HG03103 (cell line): ENCODE results near the gene JSRP1.

Experiments used
- ATAC-seq: cut with Tn5 transposase; IDR thresholded peaks from one replicate; pipeline ENCODE4 v1.9.1; 2021; ENCODE audit warnings: low read depth; ENCODE audit not compliant: unreplicated experiment

JSRP1 gene

DNA sequence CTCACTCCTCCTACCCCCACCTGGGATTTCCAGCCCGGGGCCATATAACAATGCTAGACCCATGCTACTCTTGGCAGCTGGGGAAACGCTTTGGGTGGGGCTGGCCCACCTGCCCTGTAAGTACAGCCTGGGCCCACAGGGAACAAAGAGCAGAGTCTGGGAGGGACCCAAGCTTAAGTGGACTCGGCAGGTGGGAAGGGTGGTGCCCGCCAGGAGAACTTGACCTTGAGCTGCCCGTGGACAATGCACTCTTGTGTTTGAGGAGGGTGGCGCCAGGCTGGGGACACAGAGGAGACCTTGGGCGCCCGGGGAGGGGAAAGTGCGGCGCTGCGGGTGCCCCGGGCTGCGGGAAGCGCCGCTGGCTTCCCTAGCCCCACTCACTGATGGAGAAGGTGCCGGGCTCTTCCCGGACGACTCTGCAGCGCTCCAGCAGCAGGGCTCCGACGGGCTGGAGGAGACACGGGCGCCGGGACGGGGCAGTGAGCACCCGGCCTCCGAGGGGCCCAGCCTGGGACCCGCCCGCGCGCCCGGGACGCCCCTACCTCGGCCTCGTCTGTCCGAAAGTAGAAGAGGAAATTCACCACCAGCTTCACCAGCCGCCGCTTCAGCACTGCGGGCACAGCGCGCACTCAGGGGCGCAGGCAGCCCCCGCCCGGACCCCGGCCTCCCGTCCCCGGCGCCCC, 20.7 kb downstream of the JSRP1 start:
- ATAC-seq = no peak

DNA sequence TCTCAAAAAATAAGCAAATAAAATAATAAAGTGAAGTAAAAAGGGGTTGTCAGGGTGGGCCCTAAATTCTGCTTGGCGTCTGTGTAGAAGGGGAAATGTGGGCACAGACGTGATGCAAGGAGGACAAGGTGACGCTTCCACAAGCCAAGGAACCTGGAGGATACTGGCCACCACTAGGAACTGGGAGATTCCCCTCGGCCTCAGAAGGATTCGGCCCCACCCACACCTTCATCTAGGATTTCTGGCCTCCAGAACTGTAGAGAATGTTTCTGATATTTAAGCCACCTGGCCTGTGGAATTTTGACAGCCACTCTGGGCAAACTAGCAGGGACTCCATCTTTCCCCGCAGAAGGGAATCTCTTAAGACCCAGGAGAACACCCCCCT, 21.2 kb downstream of the JSRP1 start:
- no peak for ATAC-seq

DNA sequence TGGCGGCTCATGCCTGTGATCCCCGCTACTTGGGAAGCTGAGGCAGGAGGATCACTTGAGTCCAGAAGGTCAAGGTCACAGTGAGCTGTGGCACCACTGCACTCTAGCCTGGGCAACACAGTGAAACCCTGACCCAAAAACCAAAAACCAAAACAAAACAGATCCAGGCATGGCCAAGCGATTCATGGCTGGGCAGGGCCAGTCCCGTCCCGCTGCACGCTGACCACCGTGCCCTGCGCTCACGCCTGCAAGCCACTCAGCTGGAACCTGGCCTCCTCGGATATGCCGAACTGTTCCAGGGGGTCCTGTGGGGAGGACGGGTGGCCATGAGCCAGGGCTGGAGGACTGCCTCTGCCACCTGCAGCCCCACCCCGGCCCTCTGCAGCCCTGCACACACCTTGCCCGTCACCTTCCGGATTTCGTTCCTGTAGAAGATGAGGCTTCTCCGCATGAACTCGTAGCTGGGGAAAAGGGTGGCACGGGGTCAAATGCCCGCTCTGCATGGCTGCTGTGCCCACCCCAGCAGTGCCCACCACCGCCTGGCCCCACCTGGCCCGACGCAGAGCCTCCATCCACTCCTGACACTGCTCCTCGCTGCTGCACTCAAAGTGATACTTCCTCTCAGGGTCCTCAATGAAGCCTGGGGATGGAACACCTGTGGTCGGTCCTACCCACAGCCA, 22.5 kb downstream of the JSRP1 start:
- ATAC-seq = no peak

DNA sequence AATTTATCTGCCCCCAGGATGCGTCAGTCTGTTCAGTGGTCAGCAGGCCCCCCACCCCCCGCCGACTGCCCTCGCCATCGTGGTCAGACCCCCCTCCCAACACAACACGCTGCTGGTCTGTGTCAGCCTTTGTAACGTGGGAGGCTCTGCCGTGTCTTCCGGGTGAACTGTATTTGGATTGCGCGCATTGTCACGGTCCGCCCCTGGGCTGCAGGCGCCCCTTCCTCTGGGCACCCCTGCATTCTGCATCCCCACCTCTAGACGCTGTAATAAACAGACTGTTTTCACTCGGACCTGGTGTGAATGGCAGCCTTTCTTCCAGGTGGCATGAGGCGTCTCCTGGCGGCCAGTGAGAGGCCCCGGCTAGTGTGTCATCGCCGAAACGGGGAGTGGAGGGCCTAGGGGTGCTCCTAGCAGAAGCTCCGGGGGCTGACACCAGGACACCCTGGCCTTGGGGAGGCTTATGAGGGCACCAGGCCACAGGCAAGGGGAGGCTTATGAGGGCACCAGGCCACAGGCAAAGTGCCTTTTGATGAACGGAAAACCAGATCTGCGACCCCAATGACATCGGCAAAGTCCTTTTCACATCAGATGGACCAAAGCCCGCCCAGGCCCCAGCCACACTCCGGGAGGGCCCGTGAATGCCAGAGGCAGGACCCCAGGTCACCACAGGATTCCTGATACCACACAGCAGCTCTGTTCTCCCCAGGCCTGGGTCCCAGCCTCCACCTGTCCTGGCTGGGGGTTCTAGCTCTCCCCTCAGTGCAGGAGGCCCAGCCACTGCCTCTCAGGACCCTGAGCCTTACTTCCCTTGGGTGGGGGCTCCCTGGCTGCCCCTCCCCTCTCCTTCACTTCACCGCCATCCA, 23.7 kb downstream of the JSRP1 start:
- ATAC-seq = no peak

DNA sequence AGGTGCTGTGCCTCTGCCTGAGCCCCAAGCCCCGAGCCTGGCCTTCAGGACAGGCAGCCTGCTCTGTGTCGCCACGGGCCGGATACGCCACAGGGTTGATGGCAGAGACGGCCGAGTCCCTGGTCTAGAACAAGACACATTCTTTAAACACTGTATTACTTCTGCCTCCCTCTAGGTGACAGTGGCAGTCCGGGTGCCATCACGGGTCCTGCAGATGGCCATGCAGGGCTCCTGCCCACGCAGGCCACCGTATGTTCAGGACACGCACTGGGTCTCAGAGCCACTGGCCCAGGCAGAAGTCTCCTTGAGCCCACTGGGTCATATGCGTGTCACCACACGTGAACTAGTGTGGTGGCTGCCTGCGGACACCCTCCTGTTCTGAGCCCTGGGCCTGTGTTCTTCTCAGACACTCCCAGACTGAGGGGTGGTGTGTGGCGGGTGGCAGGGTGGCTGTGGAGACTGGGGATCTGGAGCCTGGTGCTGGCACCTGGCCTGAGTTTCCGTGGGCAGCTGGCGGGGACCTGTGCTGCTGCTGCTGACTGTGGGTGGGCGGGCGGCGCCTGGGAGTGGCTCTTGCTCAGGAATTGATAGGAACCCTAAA, 24.5 kb downstream of the JSRP1 start:
- no peak for ATAC-seq

DNA sequence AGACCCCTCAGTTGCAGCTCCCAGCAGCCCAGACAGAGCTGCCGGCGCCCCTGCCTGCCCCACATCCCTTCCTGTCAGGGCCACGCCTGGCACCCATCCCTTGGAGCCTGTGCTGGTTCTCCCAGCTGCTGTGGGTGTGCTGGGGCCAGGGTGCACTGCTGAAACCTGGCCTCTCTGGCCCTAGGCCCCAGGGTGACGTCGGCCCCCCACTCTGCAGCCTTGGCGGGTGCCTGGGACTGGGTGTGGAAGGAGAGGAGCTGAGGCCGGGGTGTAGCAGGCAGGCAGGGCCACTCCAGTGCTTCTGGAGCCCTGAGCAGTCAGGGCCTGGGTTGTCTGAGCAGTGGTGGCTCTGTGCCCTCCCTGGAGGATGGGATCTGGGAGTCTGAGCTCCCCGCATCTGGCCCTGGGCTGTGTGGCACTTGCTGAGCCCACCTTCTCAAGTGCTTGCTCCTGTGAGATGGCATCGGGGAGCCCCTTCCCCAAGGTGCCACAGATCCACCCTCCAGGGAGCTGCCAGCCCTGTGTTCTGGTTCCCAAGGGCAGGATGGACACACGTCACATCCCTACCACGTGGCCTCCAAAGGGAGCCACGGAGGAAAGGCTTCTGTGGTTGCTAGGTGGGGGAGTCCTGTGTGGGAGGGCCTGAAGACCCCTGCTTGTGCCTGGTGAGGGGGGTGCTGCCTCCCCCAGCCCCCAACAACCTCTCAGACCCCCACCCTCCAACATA, 25.2 kb downstream of the JSRP1 start:
- ATAC-seq = no peak

DNA sequence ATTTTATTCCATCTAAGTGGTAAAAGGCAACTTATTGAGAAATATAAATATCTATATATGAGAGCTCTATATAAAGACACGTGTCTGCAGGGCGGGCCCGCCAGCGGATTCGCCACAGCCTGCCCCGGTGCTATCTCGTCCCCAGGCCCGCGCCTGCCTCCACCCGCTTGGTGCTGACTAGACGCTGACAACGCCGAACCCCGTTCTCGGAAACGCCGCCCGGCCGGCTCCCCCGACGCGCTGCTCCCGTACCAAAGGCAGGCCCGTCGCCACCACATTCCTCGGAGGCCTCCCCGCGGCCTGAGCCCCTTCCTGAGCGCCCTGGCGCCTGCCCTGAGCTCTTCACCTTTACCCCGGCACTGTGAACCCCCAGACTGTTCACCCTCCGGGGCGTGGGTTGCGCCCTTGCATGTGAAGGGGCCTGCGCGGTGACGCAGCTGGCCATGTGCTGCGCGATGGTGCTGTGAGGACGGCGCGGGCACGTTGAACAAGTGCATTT, 26.1 kb downstream of the JSRP1 start:
- no peak for ATAC-seq

DNA sequence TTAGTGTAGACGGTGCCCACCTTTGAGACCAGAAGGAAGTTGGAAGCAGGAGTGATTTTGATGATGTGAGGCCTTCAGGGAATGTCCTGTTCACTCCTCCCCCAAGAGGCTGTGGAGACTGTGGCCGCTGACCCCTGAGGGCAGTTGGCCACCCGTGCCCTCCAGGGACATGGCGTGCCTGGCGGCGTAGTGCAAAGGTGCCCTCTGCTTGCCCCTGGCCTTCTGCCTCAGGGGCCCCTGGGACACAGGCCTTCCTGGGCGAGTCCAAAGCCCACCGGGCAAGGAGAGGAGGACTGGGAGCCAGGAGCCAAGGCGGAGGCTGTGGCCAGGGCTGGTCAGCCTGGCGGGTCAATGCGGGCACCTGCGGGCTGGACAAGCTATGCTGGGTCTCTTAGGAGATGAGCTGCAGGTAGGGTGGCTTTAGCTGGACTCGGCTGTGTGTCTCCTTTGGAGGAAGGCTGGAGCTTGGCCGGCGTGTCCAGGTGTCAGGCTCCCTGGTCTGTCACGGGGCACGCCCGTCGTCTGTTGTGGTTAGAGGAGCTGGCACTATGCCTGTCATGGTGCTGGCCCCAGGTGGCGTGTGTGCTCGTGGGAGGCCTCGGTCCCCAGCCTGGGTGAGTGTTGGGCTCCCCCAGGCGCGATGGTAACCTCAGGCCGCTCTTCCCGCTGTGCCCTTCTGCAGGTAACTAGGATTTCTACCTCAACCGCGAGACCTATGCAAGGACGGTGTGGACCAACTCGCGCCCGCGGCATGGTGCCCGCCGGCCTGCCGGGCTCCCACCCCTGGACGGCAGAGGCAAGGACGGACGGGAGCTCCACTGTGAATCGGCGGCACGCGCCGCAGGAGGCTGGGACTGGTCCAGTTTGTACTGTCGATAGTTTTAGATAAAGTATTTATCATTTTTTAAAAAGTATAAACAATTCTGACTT, 26.8 kb downstream of the JSRP1 start:
- no peak for ATAC-seq

DNA sequence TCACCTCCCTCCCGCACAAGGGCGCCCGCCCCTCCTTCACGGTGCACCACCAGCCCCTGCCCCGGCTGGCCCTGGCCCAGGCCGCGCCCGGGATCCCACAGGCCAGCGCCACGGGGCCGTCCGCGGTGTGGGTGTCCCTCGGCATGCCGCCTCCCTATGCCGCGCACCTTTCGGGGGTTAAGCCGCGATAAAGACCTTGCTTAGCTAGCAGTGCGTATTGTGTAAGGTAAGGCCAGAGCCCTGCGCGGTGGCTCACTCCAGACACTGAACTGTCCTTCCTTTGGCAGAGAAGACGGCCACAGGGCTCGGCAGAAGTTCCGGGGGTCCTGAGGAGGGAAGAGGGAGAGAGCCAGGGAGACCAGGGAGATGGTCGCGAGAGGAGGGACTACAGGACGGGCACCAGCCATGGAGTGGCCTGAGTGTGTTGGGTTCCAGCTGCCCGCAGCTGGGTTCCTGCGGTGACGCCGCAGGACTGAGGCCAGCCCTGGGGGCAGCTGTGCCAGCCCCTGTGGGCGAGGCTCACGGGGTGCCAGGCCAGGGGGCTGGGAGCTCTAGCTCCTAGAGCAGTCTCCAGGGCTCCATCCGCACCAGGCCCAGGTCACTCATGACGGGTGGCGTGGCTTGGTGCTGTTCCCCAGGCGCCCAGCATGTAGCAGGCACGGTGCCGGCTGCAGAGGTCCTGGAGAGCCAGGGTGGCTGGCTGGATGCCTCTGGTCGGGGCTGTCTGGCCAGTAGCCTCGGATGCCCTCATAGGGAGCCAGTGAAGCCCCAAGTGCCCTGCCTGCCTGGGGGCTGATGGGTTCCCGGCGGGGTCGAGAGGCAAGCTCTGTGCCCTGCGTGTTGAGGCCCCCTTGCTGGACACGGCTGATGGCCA, 27.8 kb downstream of the JSRP1 start:
- ATAC-seq = no peak

DNA sequence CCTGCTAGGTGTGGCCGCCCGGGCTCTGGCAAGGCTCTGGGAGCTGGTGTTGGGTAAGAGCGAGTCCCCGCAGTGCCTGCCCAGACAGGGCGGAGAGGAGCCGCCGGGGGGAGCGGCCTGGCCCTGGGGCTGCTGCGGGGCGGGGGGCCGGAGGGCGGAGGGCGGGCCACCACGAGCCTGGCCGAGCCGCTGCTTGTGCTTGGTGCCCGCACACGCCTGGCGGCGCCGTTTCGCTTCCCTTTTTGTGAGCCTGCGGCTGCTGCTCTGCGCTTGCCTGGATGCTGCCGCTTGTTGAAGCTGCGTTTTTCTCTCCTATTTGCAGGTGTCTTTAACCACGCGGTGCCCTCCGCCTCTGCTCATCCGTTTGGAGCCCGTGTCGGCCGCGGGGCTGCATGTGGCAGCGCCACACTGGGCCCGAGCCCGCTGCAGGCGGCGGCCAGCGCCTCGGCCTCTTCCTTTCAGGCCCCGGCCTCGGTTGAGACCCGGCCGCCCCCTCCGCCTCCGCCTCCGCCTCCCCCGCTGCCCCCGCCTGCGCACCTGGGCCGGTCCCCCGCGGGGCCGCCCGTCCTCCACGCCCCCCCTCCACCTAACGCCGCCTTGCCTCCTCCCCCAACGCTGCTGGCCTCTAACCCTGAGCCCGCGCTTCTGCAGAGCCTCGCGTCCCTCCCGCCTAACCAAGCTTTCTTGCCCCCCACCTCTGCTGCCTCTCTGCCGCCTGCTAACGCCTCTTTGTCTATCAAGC, 28.6 kb downstream of the JSRP1 start:
- no peak for ATAC-seq

DNA sequence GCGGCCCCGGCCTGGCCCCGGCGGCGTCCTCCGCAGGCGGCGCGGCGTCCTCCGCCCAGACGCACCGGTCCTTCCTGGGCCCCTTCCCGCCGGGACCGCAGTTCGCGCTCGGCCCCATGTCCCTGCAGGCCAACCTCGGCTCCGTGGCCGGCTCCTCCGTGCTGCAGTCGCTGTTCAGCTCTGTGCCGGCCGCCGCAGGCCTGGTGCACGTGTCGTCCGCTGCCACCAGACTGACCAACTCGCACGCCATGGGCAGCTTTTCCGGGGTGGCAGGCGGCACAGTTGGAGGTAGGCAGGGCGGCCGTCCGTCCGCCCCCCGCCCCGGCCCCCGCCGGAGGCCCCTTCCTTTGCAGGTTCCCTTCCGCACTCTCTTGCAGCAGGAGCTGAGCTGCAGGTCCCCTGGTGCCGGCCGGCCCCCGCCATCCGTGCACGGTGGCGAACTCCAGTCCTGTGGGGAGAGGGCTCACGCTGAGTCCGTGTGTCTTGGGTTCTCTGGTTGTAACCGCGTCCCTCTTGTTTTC, 29.3 kb downstream of the JSRP1 start:
- no peak for ATAC-seq

DNA sequence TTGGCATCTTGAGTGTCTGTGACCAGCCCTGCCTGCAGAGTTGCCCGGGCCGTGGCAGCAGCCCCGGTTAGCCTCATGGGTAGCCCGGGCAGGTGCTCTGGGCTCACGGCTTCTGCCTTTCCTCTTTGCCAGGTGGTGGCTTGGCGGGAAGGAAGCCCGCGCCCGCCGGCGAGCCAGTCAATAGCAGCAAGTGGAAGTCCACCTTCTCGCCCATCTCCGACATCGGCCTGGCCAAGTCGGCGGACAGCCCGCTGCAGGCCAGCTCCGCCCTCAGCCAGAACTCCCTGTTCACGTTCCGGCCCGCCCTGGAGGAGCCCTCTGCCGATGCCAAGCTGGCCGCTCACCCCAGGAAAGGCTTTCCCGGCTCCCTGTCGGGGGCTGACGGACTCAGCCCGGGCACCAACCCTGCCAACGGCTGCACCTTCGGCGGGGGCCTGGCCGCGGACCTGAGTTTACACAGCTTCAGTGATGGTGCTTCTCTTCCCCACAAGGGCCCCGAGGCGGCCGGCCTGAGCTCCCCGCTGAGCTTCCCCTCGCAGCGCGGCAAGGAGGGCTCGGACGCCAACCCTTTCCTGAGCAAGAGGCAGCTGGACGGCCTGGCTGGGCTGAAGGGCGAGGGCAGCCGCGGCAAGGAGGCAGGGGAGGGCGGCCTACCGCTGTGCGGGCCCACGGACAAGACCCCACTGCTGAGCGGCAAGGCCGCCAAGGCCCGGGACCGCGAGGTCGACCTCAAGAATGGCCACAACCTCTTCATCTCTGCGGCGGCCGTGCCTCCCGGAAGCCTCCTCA, 30.0 kb downstream of the JSRP1 start:
- ATAC-seq = no peak

DNA sequence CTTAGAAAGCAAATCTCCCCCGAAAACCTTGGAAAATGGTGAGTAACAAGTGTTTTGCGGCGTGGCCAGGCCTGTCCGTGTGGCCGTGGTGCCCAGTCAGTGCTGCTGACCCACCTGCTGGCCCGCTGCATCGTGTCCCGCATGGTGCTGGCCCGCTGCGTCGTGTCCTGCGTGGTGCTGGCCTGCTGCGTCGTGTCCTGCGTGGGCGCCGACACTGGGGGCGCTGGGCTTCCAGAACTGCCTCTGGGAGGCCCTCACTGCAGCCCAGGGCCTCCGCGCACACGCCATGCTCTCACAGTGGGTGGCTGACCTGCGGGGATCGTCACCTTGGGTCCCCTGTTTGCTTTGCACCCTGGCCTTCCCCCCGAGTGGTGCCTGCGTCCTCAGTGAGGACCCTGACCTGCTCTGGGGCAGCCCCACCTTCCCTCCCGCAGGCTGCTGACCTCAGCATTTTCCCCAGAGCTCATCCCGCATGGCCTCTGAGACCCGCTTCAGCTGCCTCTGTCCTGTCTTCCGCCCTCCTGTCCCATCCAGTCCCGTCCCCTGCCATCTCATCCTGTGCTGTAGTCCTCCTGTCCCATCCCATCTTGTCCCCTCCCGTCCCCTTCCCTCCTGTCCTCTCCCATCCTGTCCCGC, 30.7 kb downstream of the JSRP1 start:
- no peak for ATAC-seq

DNA sequence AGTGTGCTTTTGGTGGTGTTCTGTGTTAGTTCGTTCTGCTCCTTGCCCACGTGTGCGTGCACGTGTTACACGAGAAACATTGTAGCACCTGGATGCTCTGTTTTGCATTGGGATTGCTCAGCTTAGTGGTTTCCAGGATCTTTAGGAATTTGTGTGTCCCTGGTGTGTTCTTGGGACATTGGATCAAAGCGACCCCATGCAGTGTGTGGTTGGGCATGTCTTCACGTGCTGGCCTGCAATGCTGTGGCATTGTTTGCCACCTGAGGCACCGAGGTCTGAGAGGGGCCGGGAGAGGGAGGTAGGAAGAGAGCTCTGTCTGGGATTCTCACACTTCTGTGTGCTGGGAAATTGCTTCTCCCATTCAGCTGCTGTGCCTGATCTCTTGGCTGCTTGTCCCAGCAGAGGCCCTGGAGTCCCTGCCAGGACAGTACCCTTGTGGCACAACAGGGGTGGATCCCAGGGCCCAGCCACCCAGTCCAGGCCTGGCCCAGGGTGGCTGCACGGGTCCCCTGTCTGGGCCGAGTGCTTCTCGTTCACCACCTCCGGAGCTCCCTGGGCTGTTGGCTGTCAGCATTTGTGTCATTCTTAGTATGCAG, 31.4 kb downstream of the JSRP1 start:
- ATAC-seq = no peak

DNA sequence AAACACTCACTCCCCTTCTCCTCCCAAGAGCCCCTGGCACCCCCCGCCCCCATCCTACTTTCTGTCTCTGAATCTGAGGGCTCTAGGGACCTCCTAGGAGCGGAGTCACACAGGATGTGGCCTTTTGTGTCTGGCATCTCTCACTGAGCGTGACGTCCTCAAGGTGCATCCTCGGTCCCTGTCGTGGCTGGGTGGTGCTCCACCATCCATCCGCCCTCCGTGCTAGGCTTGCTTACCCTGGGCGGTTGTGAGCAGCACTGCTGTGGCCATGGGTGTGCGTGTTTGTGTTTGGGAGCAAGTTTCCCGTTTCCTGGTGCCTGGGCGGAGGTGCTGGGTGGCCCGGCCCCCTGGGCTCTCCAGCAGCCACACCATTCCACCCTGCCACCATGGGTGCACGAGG, 32.3 kb downstream of the JSRP1 start:
- ATAC-seq = no peak

DNA sequence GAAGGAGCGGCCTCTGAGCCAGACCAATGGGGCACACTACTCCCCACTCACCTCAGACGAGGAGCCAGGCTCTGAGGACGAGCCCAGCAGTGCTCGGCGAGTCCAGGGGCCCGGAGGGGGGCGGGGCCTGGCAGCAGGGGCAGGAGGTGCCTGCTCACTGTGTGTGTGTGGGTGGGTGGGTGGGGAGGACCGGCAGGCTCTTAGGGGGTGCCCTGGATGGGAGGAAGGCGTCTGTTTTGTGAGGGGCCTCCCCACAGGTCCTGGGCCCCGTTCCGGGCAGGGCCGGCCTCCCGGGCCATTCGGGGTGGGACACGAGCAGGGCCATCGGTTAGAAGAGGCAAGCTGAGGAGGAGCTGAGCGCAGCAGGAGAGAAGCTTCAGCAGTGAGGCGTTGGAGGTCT, 32.8 kb downstream of the JSRP1 start:
- ATAC-seq = no peak
